Fibroblast of skin of abdomen (primary cell): ENCODE data around the gene NDUFS7. TPM values are rescaled to one million over a fixed set of nuclear protein-coding genes. Genes with fewer than 3 reads are reported as not detected.

Experiments
- DNase-seq: peaks from one replicate; pipeline ENCODE4 v3.0.0-alpha.2; 2013
- polyA plus RNA-seq, 2 experiments: library from polyadenylated mRNA; unstranded; fragments of 120-200 nt; gene quantifications; one replicate each; pipeline ENCODE4 v1.2.1, GENCODE V29; 2013; ENCODE audit not compliant: insufficient read length in 2 of 2

Gene NDUFS7
- polyA plus RNA-seq (2013, experiment 1 of 2; ENCODE audit: insufficient read length), result 77.7 TPM
- 87.2 TPM for polyA plus RNA-seq (2013, experiment 2 of 2; ENCODE audit: insufficient read length)

GRCh38 chr19:1383312-1384084 lies at the start of gene NDUFS7:
Gene NDUFS7, plus strand, starts transcription at chr19:1383907. Its CDS starts 20 bp downstream, at chr19:1383927.
- peak; percentile 90 for DNase-seq

DNA sequence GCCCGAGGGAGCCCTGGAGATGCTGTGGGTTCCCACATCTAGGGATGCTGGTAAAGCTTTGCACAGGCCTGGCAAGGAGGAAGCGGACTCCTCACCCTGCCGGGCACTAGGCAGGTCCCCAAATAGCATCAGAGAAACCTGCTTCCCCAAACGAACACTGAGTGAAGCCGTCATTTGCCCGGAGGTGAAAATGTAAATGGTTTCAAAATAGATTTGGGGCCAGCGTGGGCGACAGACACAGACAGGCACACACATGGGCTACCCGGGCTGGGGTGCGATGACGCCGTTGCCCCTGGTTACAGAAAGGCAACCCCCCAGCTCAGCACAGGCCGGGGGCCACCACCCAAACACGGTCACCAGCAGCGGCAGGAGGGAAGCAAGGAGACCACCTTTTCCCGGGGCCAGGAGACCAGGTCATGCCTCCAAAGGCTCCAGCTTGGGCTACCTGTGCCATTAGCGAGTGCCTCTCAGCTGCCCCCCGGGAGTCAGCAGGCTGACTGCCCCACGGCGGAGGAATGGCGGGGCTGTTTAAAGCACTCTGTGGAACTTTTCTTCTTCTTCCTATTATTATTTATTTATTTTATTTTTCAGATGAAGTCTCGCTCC lies 47.5 kb upstream of the NDUFS7 start:
- DNase-seq, result no peak

DNA sequence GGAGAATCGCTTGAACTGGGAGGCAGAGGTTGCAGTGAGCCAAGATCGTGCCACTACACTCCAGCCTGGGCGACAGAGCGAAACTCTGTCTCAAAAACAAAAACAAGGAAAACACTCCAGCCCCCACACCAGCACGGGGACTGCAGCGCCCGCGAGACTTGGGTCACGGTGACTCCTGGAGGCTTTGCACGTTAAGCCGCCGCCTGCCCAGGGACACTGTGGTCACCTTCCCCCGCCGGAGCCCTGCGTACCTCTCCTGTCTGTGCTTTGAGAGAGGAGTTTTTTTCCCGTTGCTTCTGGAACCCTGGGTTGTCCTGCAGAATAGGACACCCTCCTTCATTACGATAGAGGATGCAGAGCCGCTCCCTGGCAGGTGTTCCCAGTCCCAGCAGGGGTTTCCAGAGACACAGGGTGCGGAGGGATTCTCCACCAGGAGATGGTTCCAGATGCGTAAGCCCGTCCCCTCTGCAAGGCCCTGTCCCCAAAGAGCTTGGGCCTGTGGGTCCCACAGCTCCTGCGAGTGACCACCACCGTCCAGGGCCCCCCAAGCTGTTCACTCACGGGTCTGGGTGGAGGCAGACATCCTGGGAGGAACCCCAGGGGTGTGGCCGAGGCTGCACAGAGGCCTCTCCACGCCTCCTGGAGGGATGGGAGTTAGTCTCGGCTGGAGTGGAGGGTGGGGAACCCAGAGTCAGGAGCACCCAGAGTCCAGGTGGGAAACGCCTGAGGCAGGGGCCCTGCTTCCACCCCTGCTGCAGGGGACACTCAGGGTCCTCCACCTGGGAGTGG lies 42.8 kb upstream of the NDUFS7 start:
- DNase-seq, result no peak

DNA sequence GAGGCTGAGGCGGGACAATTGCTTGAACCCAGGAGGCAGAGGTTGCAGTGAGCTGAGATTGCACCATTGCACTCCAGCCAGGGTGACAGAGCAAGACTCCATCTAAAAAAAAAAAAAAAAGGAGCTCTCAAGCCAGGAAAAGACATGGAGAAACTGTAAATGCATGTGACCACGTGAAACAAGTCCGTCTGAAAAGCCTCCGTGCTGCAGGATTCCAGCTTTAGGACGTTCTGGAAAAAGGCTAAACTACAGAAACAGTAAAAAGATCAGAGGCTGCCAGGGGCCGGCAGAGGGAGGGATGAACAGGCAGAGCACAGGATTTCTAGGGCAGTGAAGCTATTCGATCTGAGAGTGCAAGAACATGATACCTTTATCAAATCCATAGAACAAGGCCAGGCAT lies 40.7 kb upstream of the NDUFS7 start:
- DNase-seq, result no peak

DNA sequence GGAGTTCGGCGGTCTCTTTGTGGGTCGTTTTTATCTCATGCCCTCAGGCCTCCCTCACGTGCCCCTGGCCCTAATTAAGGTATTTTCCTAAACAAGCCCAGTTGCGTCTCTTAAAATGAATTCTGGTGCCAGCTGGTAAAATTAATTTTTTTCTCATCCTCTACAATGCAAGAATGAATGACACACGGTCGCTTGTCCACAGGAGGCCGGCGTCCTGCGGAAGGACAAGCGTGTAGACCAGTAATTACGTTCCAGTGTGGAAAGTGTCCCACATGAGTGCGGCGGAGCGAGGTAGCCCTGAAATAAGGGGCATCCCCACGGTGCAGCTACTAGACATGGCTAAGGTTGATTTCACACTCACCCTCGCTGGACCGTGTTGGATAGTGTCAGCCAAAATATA lies 34.5 kb upstream of the NDUFS7 start:
- DNase-seq, result no peak

- DNase-seq, result no peak
Measured at GRCh38 chr19:1350867-1351266, 32.8 kb upstream of the NDUFS7 start.

GRCh38 chr19:1351381-1351851 lies 32.3 kb upstream of the NDUFS7 start:
- peak; percentile 60 for DNase-seq

GRCh38 chr19:1353144-1353543 lies 30.6 kb upstream of the NDUFS7 start:
- DNase-seq, result no peak

DNA sequence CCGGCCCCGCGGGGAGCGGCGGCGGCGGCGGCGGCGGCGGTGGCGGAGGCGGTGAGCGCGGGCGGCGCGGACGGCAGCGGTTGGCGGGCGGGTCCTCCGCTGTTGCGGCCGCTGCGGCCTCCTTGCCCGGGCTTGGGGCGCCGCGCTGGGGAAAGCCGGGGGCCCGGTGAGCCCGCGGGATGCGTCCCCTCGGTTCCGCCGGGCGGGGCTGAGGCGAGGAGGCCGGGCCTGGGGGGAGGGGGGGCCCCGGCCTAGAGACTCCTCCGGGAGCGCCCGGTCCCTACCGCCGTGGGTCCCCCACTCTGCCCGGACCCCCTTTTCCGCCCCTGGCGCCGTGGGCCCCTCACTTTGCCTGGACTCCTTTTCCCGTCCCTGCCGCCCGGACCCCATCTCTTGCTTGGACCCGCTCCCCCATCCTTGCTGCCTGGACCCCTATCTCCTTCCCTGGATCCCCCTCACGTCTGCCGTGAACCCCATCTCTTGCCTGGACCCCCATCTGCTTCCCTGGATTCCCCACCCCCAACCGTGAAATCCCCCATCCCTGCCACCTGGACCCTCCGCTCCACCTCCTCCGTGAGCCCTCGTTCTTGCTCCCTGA lies 28.6 kb upstream of the NDUFS7 start:
- no peak for DNase-seq

GRCh38 chr19:1355568-1356507 lies 27.9 kb upstream of the NDUFS7 start:
- no peak for DNase-seq

DNA sequence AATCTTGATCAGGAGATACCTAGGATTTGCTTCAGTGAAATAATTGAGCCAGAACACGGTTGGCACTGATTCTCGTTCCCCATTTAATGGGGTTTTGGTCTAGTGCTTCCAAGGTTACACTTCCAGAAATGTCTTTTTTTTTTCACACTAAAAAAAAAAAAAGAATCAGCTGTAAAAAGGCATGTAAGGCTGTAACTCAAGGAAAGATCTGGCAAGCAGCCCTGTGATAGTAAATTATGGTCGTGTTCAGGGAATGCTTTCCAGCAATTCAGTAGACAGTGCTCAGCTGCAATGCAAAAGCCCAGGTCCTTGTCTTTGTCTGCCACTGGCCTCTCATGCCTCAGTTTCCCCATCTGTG lies 27.2 kb upstream of the NDUFS7 start:
- peak; percentile 82 for DNase-seq

DNA sequence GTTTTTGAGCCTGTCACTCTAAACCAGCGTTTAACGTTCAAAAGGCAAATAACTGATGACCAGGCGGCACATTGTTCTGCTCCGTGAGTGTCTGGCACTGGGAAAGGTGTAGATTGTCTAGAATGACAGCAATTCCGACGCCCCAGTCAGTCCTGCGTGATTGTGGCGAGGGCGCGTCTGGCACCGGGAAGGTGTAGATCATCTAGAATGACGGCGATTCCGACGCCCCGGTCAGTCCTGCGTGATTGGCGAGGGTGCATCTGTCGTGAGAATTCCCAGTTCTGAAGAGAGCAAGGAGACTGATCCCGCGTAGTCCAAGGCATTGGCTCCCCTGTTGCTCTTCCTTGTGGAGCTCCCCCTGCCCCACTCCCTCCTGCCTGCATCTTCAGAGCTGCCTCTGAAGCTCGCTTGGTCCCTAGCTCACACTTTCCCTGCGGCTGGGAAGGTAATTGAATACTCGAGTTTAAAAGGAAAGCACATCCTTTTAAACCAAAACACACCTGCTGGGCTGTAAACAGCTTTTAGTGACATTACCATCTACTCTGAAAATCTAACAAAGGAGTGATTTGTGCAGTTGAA lies 26.1 kb upstream of the NDUFS7 start:
- DNase-seq, result no peak

DNA sequence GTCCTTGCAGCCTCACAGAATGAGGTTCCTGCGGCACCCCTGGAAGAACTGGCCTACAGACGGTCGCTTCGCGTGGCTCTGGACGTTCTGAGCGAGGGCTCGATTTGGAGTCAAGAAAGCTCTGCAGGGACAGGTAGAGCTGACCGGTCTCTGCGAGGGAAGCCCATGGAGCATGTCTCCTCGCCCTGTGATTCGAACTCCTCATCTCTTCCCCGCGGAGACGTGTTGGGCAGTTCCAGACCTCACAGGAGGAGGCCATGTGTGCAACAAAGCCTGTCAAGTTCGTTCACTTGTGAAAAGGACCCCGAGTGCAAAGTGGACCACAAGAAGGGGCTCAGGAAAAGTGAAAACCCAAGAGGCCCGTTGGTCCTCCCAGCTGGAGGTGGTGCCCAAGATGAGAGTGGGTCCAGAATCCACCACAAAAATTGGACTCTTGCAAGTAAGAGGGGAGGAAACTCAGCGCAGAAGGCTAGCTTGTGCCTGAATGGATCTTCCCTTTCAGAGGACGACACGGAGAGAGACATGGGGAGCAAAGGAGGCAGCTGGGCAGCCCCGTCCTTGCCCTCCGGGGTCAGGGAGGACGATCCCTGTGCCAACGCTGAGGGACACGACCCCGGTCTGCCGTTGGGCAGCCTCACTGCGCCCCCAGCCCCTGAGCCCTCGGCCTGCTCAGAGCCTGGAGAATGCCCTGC lies 23.4 kb upstream of the NDUFS7 start:
- DNase-seq, result no peak

DNA sequence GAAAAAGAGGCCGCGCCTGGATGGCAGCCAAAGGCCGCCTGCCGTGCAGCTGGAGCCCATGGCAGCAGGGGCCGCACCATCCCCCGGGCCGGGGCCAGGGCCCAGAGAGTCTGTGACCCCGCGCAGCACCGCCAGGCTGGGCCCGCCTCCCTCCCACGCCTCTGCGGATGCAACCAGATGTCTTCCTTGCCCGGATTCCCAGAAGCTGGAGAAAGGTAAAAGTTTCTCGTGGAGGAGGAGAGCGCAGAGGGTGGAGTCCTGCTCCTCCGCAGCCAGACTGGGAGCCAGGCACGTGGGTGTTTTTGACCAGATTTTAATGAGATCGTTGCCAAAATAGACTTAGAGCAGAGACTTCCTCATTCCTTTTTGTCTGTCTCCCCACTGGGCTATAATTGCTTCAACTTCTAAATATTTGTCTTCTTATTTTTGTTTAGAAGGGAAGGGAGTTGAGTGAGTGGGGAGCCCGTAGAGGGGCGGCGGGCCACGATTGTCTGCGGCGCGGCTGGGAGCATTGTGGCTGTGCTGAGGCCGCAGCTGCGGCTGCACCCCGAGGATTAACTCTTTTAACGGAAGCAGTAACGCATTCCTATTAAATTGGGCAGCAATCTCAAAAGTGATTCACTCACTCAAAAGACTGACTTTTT lies 22.8 kb upstream of the NDUFS7 start:
- peak; percentile 88 for DNase-seq

DNA sequence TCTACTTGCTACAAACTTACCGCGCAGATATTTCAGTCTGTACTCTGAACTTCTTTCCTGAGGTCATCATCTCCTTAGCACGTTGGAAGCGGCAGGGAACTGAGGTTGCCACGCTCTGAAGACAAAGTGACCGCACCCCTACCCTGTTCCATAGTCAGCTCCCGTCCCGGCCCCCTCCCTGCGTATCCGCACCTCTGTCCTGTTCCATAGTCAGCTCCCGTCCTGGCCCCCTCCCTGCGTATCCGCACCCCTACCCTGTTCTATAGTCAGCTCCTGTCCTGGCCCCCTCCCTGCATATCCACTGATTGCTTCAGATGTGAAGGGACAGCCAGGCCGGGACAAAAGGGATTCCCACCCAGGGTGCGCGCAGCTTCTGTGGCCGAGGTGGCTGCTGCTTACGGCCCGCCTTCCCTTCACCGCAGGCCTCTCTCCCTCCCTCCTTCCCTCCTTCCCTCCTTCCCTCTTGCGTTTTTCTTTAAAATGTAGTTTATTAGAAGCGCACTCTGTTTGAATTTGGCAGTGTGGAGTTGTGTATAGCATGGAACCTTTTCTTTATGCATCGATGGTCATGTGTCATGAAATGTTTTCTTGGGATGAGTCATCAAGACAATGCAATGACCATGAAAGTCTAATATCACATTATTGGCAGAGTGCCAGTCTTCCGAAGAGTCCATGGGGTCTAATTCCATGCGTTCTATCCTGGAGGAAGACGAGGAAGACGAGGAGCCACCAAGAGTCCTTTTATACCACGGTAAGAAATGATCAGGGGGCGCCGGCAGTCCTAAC lies 21.9 kb upstream of the NDUFS7 start:
- DNase-seq, result peak; percentile 90

- DNase-seq, result no peak
Measured at GRCh38 chr19:1362387-1363257, 21.1 kb upstream of the NDUFS7 start.

DNA sequence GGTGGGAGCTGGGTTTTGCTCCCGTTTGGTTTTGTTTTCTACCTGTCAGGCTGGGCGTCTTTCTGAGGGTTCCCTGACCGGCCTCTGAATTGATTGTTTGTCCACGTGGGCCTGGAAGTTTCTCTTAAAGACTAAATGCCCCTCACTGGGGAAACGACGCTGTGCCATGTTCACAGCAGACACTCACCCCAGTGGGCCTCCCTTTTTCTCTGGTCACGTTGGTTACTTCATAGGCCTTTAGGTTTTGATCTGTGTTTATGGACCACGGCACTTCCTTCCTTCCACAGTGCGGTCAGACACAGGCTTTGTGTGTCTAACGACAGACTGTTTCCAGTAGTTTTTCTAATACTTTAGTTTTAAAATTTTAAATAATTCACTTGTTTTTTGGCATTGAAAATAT lies 20.1 kb upstream of the NDUFS7 start:
- DNase-seq, result no peak

DNA sequence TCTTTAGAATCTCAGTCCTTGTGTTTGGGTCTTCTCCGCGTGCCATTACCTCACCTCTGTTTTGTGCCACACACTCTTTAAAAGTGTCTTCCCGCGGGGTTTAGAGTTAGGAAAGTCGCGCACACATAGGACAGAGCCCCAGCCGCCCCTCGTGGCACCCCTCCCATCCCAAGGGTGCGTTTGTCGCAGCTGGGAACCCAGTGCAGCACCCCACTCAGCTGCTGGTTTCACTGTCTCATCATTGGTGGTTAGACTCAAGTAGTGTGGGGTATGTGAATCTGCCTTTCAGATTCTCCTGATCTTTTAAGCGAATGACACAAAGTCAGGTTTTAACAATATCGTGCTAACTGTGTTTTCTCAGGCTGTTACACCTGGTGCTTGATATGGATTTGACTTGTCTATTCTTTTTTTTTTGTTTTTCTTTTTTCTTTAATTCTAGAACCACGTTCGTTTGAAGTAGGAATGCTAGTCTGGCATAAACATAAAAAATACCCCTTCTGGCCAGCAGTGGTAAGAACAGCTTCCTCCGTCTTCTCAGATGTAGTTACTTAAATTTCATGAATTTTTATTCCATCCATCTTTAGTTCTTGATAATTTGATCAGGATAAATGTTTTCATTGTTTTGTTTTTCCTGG lies 19.5 kb upstream of the NDUFS7 start:
- no peak for DNase-seq
